IMR-90 (cell line): Measurements from ENCODE around the gene LDHAL6B. TPM values are rescaled to one million over a fixed set of nuclear protein-coding genes. Genes with fewer than 3 reads are reported as not detected.

ENCODE experiments used
- ATAC-seq: fragments of 200-7000 bp; cut with Tn5 transposase; 2 replicates; pipeline ENCODE4 v1.9.1; 2020; ENCODE audit warnings: low read depth, mild to moderate bottlenecking, moderate library complexity
- BruUV-seq: library from RNA; stranded (reverse); fragments of 400-500 nt; replicated peaks from 2 replicates; lab custom pipeline; 2021; lab: Mats Ljungman, UMichigan
- CTCF ChIA-PET: fragments of 300-600 bp; formaldehyde crosslinking; extraction: SDS; loops from one replicate; lab custom pipeline; 2021; ENCODE audit warnings: antibody characterized with exemption; lab: Yijun Ruan, JAX
- POLR2A ChIA-PET: fragments of 300-600 bp; sonication (Branson Sonifier 250); formaldehyde crosslinking; loops from one replicate; lab custom pipeline; 2022; ENCODE audit warnings: antibody characterized with exemption; ENCODE audit not compliant: unreplicated experiment; lab: Charles Lee
- DNase-seq: peaks from one replicate; pipeline ENCODE4 v3.0.0; 2013
- H2AFZ ChIP-seq: replicated peaks from 2 replicates; pipeline ENCODE3; 2013; ENCODE audit warnings: low read length, mild to moderate bottlenecking; ENCODE audit not compliant: poor library complexity
- H2AK5ac ChIP-seq: 2 replicates; pipeline ENCODE4 v1.6.1; 2013; ENCODE audit warnings: low read depth, low read length, inconsistent platforms
- H2AK9ac ChIP-seq: replicated peaks from 2 replicates; pipeline ENCODE3; 2013; ENCODE audit warnings: mild to moderate bottlenecking, low read depth, low read length, moderate library complexity; ENCODE audit not compliant: poor library complexity
- H2BK120ac ChIP-seq: 2 replicates; pipeline ENCODE4 v1.6.1; 2013; ENCODE audit warnings: low read depth, low read length, inconsistent platforms
- H2BK15ac ChIP-seq: 3 replicates; pipeline ENCODE4 v1.6.1; 2013; ENCODE audit warnings: low read depth, low read length, inconsistent platforms
- H2BK20ac ChIP-seq: 2 replicates; pipeline ENCODE4 v1.6.1; 2013; ENCODE audit warnings: low read depth, mild to moderate bottlenecking, inconsistent platforms, low read length, moderate library complexity
- H2BK5ac ChIP-seq: 2 replicates; pipeline ENCODE4 v1.6.1; 2013; ENCODE audit warnings: mild to moderate bottlenecking, low read depth, low read length, inconsistent platforms; ENCODE audit not compliant: poor library complexity, severe bottlenecking
- H3K14ac ChIP-seq: replicated peaks from 2 replicates; pipeline ENCODE4 v1.6.1; 2013; ENCODE audit warnings: low read depth, low read length, inconsistent platforms
- H3K18ac ChIP-seq: 2 replicates; pipeline ENCODE4 v1.6.1; 2013; ENCODE audit warnings: low read depth, low read length, control low read depth
- H3K23ac ChIP-seq: 2 replicates; pipeline ENCODE4 v1.6.1; 2013; ENCODE audit warnings: low read depth, low read length, inconsistent platforms
- H3K27ac ChIP-seq: 2 replicates; pipeline ENCODE4 v1.5.1; 2013; ENCODE audit warnings: mild to moderate bottlenecking, control low read depth, low read length; ENCODE audit not compliant: insufficient read depth
- H3K27me3 ChIP-seq: 2 replicates; pipeline ENCODE4 v1.6.1; 2013; ENCODE audit warnings: low read length; ENCODE audit not compliant: control insufficient read depth, insufficient read depth
- H3K36me3 ChIP-seq: 2 replicates; pipeline ENCODE4 v1.6.1; 2013; ENCODE audit warnings: low read length, mixed read lengths; ENCODE audit not compliant: control insufficient read depth, insufficient read depth
- H3K4ac ChIP-seq: 2 replicates; pipeline ENCODE4 v1.6.1; 2013; ENCODE audit warnings: low read depth, low read length, inconsistent platforms
- H3K4me1 ChIP-seq: 2 replicates; pipeline ENCODE4 v1.6.1; 2013; ENCODE audit warnings: low read length, mixed read lengths; ENCODE audit not compliant: control insufficient read depth, insufficient read depth
- H3K4me2 ChIP-seq: 2 replicates; pipeline ENCODE4 v1.6.1; 2013; ENCODE audit warnings: low read depth, mild to moderate bottlenecking, control low read depth, low read length, moderate library complexity
- H3K4me3 ChIP-seq: 2 replicates; pipeline ENCODE4 v1.5.1; 2013; ENCODE audit warnings: low read depth, mild to moderate bottlenecking, control low read depth, low read length, moderate library complexity; ENCODE audit not compliant: insufficient read depth
- H3K56ac ChIP-seq: 2 replicates; pipeline ENCODE4 v1.6.1; 2013; ENCODE audit warnings: low read length, inconsistent platforms; ENCODE audit not compliant: insufficient read depth; ENCODE audit errors: extremely low read depth
- H3K79me1 ChIP-seq, 2 experiments: 2 replicates each; pipeline ENCODE4 v1.6.1; 2013; ENCODE audit warnings: low read length in 2 of 2, inconsistent platforms in 1 of 2, low read depth in 1 of 2
- H3K9ac ChIP-seq: 2 replicates; pipeline ENCODE4 v1.6.1; 2013; ENCODE audit warnings: low read depth, low read length, control low read depth
- H3K9me1 ChIP-seq: 2 replicates; pipeline ENCODE4 v1.6.1; 2013; ENCODE audit warnings: low read length, inconsistent platforms; ENCODE audit not compliant: insufficient read depth
- H3K9me3 ChIP-seq: 2 replicates; pipeline ENCODE4 v1.6.1; 2013; ENCODE audit warnings: low read length; ENCODE audit not compliant: control insufficient read depth, insufficient read depth
- H4K20me1 ChIP-seq: 2 replicates; pipeline ENCODE4 v1.6.1; 2013; ENCODE audit warnings: low read length, inconsistent platforms; ENCODE audit not compliant: insufficient read depth
- H4K5ac ChIP-seq: 2 replicates; pipeline ENCODE4 v1.6.1; 2013; ENCODE audit warnings: mild to moderate bottlenecking, low read depth, low read length, control low read depth
- H4K8ac ChIP-seq, 2 experiments: 2 replicates each; pipeline ENCODE4 v1.6.1; 2013; ENCODE audit warnings: low read depth in 2 of 2, low read length in 2 of 2, control low read depth in 1 of 2, inconsistent platforms in 1 of 2
- H4K91ac ChIP-seq: 2 replicates; pipeline ENCODE4 v1.6.1; 2013; ENCODE audit warnings: low read depth, low read length, inconsistent platforms; ENCODE audit not compliant: insufficient read depth
- CHD1 ChIP-seq: IDR thresholded peaks from 2 replicates; pipeline ENCODE4 v1.6.1; 2012; ENCODE audit warnings: low read depth, low read length, improper control_type of control experiment
- CTCF ChIP-seq: conservative IDR thresholded peaks from 2 replicates; pipeline ENCODE4 v1.5.1; 2012; ENCODE audit warnings: mild to moderate bottlenecking, low read depth, low read length, improper control_type of control experiment
- MAZ ChIP-seq: IDR thresholded peaks from 2 replicates; pipeline ENCODE4 v1.6.1; 2012; ENCODE audit warnings: low read depth, mild to moderate bottlenecking, low read length, improper control_type of control experiment, moderate library complexity, borderline replicate concordance
- RFX5 ChIP-seq: IDR thresholded peaks from 2 replicates; pipeline ENCODE4 v1.8.0; 2012; ENCODE audit warnings: low read depth, mild to moderate bottlenecking, low read length, moderate library complexity
- WGBS, 2 experiments: methylation state at CpG; one replicate each; pipeline versions ENCODE4 v1.1.5 to v1.1.7; 2013; ENCODE audit warnings: missing lambda C conversion rate in 2 of 2; ENCODE audit not compliant: insufficient read length in 1 of 2; ENCODE audit errors: extremely low coverage in 2 of 2; 5-methylcytosine and 5-hydroxymethylcytosine counted together
- dilution Hi-C: fragments of 300-500 bp; cut with HindIII; formaldehyde crosslinking; loops from one replicate; pipeline ENCODE4 v1.14.3; 2018; ENCODE audit warnings: low sequenced_read_pairs; ENCODE audit not compliant: unreplicated experiment
- in situ Hi-C: fragments of 300-500 bp; cut with MboI; formaldehyde crosslinking; loops from 3 replicates; pipeline ENCODE4 v1.14.3; 2019; ENCODE audit warnings: low sequenced_read_pairs, inconsistent platforms, mixed read lengths
- intact Hi-C: fragments of 100-400 bp; cut with micrococcal nuclease; formaldehyde crosslinking; loops from 2 replicates; pipeline ENCODE4 v1.10.0; 2022
- polyA plus RNA-seq, 3 experiments: library from polyadenylated mRNA; depleted of rRNA; stranded (reverse); fragments of >200 nt; gene quantifications; 2 replicates each; pipeline ENCODE4 v1.2.3, GENCODE V29; 2012; ENCODE audit warnings: low replicate concordance in 1 of 3
- total RNA-seq: library from RNA; depleted of rRNA; stranded (reverse); fragments of >200 nt; gene quantifications from 2 replicates; pipeline ENCODE4 v1.2.3, GENCODE V29; 2012
- TF ChIP-seq, protein P1 (sequence below): fragments of 150-350 bp; IDR thresholded peaks from 2 replicates; pipeline ENCODE4 v1.6.1; 2017; ENCODE audit warnings: mild to moderate bottlenecking, antibody characterized with exemption, low read length, low read depth
- TF ChIP-seq, protein P2 (sequence below): fragments of 150-350 bp; IDR thresholded peaks from 2 replicates; pipeline ENCODE4 v1.6.1; 2016; ENCODE audit warnings: low read depth, mild to moderate bottlenecking, low read length, moderate library complexity, borderline replicate concordance

The LDHAL6B gene
- total and polyA plus RNA-seq, 2 of the 4 experiments (the other 2 are of a cell fraction), result not detected

DNA sequence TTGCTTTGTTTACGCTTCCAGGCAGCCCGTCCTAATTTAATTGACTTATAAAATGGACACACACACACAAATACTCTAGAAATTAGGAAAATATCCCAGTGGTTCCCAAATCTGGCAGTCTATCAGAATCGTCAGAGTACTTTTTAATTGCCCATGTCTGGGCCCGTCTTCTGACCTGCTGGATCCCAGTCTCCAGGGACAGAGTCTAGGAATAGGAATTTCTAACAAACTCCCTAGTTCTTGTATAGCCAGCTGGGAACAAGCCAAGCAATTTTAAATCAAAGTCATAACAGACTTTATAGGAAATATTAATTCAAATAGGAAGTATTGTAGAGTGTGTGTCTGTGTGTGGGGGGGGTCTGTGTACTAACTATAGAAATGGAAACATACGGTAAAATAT lies 33.4 kb downstream of the LDHAL6B start:
- ChIA-PET POLR2A (no interaction called here), CTCF (no interaction called here)
- no peak for DNase-seq
- Histone ChIP-seq H4K20me1 (no peaks in the 10 kb centered on the region), H3K56ac (no peak overlapping the region), H3K23ac (no peak overlapping the region), H3K9me3 (no peaks in the 10 kb centered on the region), H2BK120ac (no peak overlapping the region), H4K5ac (no peak overlapping the region), H3K14ac (no peak overlapping the region), H3K4me2 (no peak overlapping the region), H3K4me1 (no peaks in the 10 kb centered on the region), H3K79me1 (peaks cover 31% of the 10 kb centered on the region in 2 experiments), H3K4me3 (no peak overlapping the region), H3K36me3 (no peaks in the 10 kb centered on the region; the same call in 1 of the 2 replicates), H3K27ac (no peak overlapping the region), H3K9me1 (0 out of 2 replicates have a peak, but pooled peaks cover 2% of the 10 kb centered on the region), H2AK5ac (no peak overlapping the region), H2BK5ac (no peak overlapping the region), H4K91ac (no peak overlapping the region), H2AK9ac (no peak overlapping the region), H3K27me3 (no peaks in the 10 kb centered on the region), H2AFZ (no peak overlapping the region), H3K18ac (no peak overlapping the region), H4K8ac (no peak overlapping the region), H3K9ac (no peak overlapping the region), H3K4ac (no peak overlapping the region), H2BK20ac (no peak overlapping the region), H2BK15ac (no peak overlapping the region)
- WGBS, 2 experiments, result 80% methylated on average over 1 of the region's 5 CpGs; no CpG with 5 or more reads in 1 of the 2 experiments
- dilution Hi-C loops, result no loop called here
- BruUV-seq, result no TSS peak
- in situ Hi-C loops, result loop anchor here (10.0 kb wide), 1 partner anchor 255 kb away; no protein-coding TSS in a partner anchor
- intact Hi-C loops, result no loop called here
- TF ChIP-seq CHD1, result no peak
- TF ChIP-seq CTCF, result no peak
- TF ChIP-seq RFX5, result no peak
- no peak for TF ChIP-seq MAZ
- TF ChIP-seq, protein P1, sequence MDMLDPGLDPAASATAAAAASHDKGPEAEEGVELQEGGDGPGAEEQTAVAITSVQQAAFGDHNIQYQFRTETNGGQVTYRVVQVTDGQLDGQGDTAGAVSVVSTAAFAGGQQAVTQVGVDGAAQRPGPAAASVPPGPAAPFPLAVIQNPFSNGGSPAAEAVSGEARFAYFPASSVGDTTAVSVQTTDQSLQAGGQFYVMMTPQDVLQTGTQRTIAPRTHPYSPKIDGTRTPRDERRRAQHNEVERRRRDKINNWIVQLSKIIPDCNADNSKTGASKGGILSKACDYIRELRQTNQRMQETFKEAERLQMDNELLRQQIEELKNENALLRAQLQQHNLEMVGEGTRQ, result no peak
- TF ChIP-seq, protein P2, sequence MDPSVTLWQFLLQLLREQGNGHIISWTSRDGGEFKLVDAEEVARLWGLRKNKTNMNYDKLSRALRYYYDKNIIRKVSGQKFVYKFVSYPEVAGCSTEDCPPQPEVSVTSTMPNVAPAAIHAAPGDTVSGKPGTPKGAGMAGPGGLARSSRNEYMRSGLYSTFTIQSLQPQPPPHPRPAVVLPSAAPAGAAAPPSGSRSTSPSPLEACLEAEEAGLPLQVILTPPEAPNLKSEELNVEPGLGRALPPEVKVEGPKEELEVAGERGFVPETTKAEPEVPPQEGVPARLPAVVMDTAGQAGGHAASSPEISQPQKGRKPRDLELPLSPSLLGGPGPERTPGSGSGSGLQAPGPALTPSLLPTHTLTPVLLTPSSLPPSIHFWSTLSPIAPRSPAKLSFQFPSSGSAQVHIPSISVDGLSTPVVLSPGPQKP, result no peak
- ATAC-seq, result no peak
